HL-60 (cell line): ENCODE measurements around the gene TACC3.

Experiments
- DNase-seq, 2 experiments: peaks; one replicate each; pipeline ENCODE4 v3.0.0-alpha.2; 2010 to 2020; ENCODE audit warnings: low read depth in 1 of 2, low spot score in 1 of 2
- H3K27ac ChIP-seq: fragments of 250-450 bp; sonication (Bioruptor Pico); replicated peaks from 2 replicates; pipeline ENCODE4 v1.5.1; 2020; ENCODE audit warnings: mild to moderate bottlenecking, moderate library complexity
- H3K27me3 ChIP-seq: fragments of 250-450 bp; sonication (Bioruptor Pico); 2 replicates; pipeline ENCODE4 v1.5.1; 2021; ENCODE audit warnings: mild to moderate bottlenecking, moderate library complexity; ENCODE audit not compliant: insufficient read depth, poor library complexity, severe bottlenecking
- H3K4me3 ChIP-seq: replicated peaks from 2 replicates; pipeline ENCODE4 v1.5.1; 2011; ENCODE audit warnings: mild to moderate bottlenecking, control low read depth, low read length; ENCODE audit not compliant: insufficient read depth
- GABPA ChIP-seq: IDR thresholded peaks from 2 replicates; pipeline ENCODE4 v1.6.1; 2012; ENCODE audit warnings: low read depth
- POLR2AphosphoS5 ChIP-seq: IDR thresholded peaks from 2 replicates; pipeline ENCODE4 v1.6.1; 2012; ENCODE audit warnings: low read depth
- SPI1 ChIP-seq: IDR thresholded peaks from 2 replicates; pipeline ENCODE4 v1.6.1; 2012; ENCODE audit warnings: low read depth, mild to moderate bottlenecking, borderline replicate concordance
- TF ChIP-seq, protein P1 (sequence below): IDR thresholded peaks from 2 replicates; pipeline ENCODE4 v1.6.1; 2012; ENCODE audit warnings: low read depth; ENCODE audit not compliant: insufficient replicate concordance
- TF ChIP-seq, protein P2 (sequence below): IDR thresholded peaks from one replicate; pipeline ENCODE4 v1.5.1; 2011; ENCODE audit warnings: low read length, control low read depth, inconsistent platforms; ENCODE audit not compliant: insufficient read depth

The TACC3 gene

DNA sequence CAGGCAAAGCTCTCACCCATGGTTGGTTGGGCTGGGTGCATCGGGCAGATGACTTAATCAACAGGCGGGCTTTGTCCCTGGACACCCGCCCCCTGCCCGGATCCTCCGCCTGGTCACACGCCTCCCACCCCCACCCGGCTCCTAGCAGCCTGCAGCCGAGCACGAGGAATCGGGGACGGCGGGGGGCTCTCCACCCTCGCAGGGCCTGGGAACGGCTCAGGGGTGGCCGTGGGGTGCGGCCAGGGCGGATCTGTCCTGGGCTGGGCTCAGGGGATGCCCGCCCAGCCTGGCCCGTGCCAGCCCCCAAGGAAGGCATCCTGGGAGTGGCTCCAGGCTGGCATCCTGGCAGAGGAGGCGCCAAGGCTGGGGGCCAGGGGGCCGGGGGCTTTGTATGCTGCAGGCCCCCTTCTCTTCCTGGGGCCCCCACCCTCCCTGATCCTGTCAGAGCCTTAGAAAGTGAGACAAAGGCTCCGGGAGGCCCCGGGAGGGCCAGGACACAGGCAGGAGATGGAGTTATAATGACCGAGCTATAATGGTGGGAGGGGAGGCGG lies 39.3 kb downstream of the TACC3 start:
- Histone ChIP-seq H3K4me3 (no peak overlapping the region), H3K27ac (no peak overlapping the region), H3K27me3 (peaks cover 27% of the 10 kb centered on the region)
- no peak for DNase-seq
- no peak for TF ChIP-seq SPI1
- TF ChIP-seq, protein P1, sequence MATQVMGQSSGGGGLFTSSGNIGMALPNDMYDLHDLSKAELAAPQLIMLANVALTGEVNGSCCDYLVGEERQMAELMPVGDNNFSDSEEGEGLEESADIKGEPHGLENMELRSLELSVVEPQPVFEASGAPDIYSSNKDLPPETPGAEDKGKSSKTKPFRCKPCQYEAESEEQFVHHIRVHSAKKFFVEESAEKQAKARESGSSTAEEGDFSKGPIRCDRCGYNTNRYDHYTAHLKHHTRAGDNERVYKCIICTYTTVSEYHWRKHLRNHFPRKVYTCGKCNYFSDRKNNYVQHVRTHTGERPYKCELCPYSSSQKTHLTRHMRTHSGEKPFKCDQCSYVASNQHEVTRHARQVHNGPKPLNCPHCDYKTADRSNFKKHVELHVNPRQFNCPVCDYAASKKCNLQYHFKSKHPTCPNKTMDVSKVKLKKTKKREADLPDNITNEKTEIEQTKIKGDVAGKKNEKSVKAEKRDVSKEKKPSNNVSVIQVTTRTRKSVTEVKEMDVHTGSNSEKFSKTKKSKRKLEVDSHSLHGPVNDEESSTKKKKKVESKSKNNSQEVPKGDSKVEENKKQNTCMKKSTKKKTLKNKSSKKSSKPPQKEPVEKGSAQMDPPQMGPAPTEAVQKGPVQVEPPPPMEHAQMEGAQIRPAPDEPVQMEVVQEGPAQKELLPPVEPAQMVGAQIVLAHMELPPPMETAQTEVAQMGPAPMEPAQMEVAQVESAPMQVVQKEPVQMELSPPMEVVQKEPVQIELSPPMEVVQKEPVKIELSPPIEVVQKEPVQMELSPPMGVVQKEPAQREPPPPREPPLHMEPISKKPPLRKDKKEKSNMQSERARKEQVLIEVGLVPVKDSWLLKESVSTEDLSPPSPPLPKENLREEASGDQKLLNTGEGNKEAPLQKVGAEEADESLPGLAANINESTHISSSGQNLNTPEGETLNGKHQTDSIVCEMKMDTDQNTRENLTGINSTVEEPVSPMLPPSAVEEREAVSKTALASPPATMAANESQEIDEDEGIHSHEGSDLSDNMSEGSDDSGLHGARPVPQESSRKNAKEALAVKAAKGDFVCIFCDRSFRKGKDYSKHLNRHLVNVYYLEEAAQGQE = no peak
- TF ChIP-seq, protein P2, sequence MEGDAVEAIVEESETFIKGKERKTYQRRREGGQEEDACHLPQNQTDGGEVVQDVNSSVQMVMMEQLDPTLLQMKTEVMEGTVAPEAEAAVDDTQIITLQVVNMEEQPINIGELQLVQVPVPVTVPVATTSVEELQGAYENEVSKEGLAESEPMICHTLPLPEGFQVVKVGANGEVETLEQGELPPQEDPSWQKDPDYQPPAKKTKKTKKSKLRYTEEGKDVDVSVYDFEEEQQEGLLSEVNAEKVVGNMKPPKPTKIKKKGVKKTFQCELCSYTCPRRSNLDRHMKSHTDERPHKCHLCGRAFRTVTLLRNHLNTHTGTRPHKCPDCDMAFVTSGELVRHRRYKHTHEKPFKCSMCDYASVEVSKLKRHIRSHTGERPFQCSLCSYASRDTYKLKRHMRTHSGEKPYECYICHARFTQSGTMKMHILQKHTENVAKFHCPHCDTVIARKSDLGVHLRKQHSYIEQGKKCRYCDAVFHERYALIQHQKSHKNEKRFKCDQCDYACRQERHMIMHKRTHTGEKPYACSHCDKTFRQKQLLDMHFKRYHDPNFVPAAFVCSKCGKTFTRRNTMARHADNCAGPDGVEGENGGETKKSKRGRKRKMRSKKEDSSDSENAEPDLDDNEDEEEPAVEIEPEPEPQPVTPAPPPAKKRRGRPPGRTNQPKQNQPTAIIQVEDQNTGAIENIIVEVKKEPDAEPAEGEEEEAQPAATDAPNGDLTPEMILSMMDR = no peak
- TF ChIP-seq GABPA = no peak
- TF ChIP-seq POLR2AphosphoS5 = no peak

DNA sequence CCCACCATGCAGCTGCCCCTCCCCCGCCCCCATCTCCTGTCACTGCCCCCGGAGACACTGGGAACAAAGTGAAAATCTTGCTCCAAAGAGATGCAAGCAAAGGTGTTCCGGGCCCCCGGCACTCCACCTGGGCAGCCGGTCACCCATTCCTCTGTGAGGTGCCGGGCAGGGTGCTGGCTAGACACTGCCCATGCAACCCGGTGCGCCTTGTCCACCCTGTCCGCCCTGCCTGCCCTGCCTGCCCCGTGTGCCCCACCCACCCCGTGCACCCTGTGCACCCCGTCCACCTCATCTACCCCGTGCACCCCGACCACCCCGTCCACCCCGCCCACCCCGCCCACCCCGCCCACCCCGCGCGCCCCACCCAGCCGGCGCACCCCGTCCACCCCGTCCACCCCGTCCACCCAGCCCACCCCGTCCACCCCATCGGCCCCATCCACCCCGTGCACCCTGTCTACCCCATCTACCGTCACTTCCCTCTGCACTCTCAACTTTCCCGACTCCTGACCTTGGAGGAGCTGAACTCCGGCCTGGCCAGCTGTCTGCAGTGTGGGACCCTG lies 39.9 kb downstream of the TACC3 start:
- peaks cover 27% of the 10 kb centered on the region for H3K27me3 ChIP-seq
- H3K4me3 ChIP-seq = no peak overlapping the region
- no peak for DNase-seq
- TF ChIP-seq, protein P2 = no peak
- no peak for TF ChIP-seq POLR2AphosphoS5
- no peak for TF ChIP-seq SPI1
- no peak for TF ChIP-seq GABPA
- TF ChIP-seq, protein P1 = no peak
- H3K27ac ChIP-seq = no peak overlapping the region

DNA sequence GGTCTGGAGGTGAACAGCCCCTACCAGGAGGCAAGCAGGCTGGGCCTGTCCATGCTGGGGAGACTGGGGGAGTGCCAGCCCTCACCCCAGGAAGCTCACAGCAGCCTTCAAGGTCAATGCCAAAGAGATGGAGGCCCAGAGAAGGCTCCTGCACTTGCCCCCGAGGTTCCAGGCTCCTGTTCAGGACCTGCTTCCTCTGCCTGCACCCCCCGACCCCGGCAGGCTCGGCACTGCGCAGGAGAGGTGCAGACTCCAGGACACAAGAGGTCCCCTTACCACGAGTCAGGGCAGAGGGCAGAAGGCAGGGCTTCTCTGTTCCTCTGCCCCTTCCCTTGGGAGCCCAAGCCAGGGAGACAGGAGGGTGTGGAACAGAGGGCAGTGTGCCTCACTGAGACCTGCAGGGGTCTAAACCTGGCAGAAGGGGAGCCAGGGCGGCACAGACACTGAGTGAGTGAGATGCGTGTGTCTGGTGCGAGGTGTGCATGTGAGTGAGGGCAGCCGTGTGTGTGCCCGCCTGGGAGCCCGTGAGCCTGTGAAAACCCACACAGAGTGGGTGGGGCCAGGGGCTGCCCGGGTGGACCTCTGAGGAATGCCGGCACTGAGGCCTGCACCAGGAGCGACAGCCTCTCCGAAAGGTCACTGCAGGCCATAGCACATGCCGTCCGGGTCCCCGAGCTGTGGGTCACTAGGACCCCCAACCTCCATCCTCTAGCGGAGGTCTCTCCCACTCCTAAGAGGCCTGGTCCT lies 41.1 kb downstream of the TACC3 start:
- Histone ChIP-seq H3K27me3 (peaks cover 30% of the 10 kb centered on the region), H3K27ac (no peak overlapping the region), H3K4me3 (no peak overlapping the region)
- no peak for DNase-seq
- TF ChIP-seq POLR2AphosphoS5 = no peak
- no peak for TF ChIP-seq SPI1
- TF ChIP-seq, protein P2 = no peak
- TF ChIP-seq, protein P1 = no peak
- no peak for TF ChIP-seq GABPA
